ENCODE results near the gene RNF166. TPM values are rescaled to one million over a fixed set of nuclear protein-coding genes. Genes with fewer than 3 reads are reported as not detected.

The RNF166 gene
- total RNA-seq, 1 donor from 2014 or later = 31.3 TPM

DNA sequence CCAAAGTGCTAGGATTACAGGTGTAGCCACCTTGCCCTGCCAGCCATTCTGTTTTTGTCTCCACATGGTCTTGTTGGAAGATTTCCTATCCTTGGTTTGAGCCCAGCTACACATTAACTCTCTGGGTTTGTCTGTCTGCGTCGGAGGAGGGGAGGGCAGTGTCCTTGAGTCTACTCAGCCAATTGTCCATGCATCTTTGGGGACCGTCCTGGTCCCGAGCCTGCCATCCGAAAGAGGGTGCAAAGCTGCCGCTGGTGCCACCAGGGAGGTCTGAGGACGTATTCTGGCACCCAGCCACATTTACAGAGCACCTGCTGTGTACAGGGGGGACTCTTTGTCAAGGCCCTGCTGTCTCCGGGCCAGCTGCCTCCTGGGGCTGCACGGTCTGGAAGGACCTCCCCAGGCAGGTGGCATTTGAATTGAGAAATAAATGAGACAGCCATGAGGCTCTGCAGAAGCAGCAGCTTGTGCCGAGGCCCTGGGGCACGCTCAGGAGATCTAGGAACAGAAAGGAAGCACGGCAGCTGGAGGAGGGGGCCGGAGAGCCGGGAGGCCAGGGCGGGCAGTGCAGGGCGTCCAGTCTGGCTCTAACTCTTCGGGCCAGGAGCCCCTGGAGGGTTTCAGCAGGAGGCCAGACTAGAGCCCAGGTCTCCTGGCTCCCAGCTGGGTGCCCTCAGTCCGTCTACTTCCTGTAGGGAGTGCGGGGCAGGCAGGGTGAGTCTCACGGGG is 56.8 kb downstream of the RNF166 start:
- H3K27ac Mint-ChIP-seq (ENCODE audit: unreplicated experiment) = peak overlapping the region; percentile 16
- no peak for DNase-seq (ENCODE audit: low read depth, low spot score)
- H3K36me3 Mint-ChIP-seq (ENCODE audit: low read depth) = no peaks in the 10 kb centered on the region
- TF ChIP-seq, protein P1, sequence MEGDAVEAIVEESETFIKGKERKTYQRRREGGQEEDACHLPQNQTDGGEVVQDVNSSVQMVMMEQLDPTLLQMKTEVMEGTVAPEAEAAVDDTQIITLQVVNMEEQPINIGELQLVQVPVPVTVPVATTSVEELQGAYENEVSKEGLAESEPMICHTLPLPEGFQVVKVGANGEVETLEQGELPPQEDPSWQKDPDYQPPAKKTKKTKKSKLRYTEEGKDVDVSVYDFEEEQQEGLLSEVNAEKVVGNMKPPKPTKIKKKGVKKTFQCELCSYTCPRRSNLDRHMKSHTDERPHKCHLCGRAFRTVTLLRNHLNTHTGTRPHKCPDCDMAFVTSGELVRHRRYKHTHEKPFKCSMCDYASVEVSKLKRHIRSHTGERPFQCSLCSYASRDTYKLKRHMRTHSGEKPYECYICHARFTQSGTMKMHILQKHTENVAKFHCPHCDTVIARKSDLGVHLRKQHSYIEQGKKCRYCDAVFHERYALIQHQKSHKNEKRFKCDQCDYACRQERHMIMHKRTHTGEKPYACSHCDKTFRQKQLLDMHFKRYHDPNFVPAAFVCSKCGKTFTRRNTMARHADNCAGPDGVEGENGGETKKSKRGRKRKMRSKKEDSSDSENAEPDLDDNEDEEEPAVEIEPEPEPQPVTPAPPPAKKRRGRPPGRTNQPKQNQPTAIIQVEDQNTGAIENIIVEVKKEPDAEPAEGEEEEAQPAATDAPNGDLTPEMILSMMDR (conservative IDR thresholded peaks at IDR 0.05) = no peak
- peak overlapping the region; percentile 69 for H3K4me3 Mint-ChIP-seq
- H3K27me3 Mint-ChIP-seq (ENCODE audit: low read depth) = peaks cover 2% of the 10 kb centered on the region
- H3K4me1 Mint-ChIP-seq = peaks cover 23% of the 10 kb centered on the region
- H3K9me3 Mint-ChIP-seq = no peaks in the 10 kb centered on the region

DNA sequence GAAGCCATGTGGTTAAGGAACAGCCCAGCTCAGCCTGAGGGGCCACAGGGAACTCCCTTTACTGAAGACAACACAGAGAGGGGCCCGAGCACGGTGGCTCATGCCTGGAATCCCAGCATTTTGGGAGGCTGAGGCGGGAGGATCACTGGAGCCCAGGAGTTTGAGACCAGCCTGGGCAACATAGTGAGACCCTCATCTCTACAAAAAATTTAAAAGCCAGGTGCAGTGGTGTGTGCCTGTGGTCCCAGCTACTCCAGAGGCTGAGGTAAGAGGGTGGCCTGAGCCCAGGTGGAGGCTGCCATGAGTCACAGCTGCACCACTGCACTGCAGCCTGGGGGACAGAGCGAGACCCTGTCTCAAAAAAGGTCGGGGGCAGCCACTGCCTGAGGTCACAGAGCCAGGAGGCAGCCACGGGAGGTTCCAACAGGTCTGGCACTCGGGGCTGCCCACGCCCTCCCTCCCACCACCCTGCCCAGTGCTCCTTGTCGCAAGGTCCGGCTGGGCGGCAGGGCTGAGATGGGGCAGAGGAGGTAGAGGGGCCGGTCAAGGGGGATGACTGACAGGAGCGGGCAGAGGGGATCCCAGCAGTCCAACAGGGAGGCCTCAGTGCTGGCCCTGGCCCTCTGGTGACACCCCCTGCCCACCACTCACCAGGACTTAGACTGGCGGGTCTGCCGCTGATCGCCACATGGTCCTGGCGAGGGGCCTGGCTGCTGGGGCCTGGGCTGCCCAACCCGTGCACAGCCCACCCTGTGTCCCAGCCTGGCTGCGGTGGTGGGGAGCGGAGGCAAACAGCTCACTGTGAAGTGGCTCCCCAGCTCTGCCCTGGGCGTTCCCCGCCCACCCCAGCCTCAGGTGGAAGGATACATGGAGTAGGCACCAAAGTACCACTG is 58.8 kb downstream of the RNF166 start:
- H3K9me3 Mint-ChIP-seq = no peaks in the 10 kb centered on the region
- no peak overlapping the region for H3K27ac Mint-ChIP-seq (ENCODE audit: unreplicated experiment)
- no peak for DNase-seq (ENCODE audit: low read depth, low spot score)
- no peaks in the 10 kb centered on the region for H3K36me3 Mint-ChIP-seq (ENCODE audit: low read depth)
- peaks cover 2% of the 10 kb centered on the region for H3K27me3 Mint-ChIP-seq (ENCODE audit: low read depth)
- TF ChIP-seq, protein P1 (conservative IDR thresholded peaks at IDR 0.05) = no peak
- no peak overlapping the region for H3K4me3 Mint-ChIP-seq
- peaks cover 23% of the 10 kb centered on the region for H3K4me1 Mint-ChIP-seq

Small RNA genes lying within 50 kb of the gene (microRNA-seq; reads per million reads assigned to microRNA genes)
- not detected for gene MIR4722

Other genes starting within 250 kb of the RNF166 start
- 88.5 and 90.4 TPM in 2 replicates for gene ZC3H18, start 136.0 kb downstream of the RNF166 start, total RNA-seq
- 0.23 TPM in 1 of 2 replicates, not detected in the other for gene IL17C, start 67.8 kb downstream of the RNF166 start, total RNA-seq
- 22.0 and 22.3 TPM in 2 replicates for gene CYBA, start 55.4 kb downstream of the RNF166 start, total RNA-seq
- gene MVD, start 43.3 kb downstream of the RNF166 start, total RNA-seq = 171 and 196 TPM in 2 replicates
- not detected in 2 replicates for gene SNAI3, start 19.9 kb downstream of the RNF166 start, total RNA-seq
- gene CTU2, start 95 bp upstream of the RNF166 start, total RNA-seq = 27.4 and 32.1 TPM in 2 replicates
- 17.8 and 20.7 TPM in 2 replicates for gene PIEZO1, start 78.8 kb upstream of the RNF166 start, total RNA-seq
- gene CDT1, start 97.4 kb upstream of the RNF166 start, total RNA-seq = 79.6 and 79.9 TPM in 2 replicates
- 114 and 116 TPM in 2 replicates for gene APRT, start 105.5 kb upstream of the RNF166 start, total RNA-seq
- gene GALNS, start 150.5 kb upstream of the RNF166 start, total RNA-seq = 19.7 and 20.1 TPM in 2 replicates
- 89.8 and 95.1 TPM in 2 replicates for gene TRAPPC2L, start 150.7 kb upstream of the RNF166 start, total RNA-seq
- not detected in 2 replicates for gene PABPN1L, start 160.3 kb upstream of the RNF166 start, total RNA-seq